Measurements from ENCODE around the gene DNAJA3.

Gene DNAJA3

GRCh38 chr16:4404967-4405696 lies 20.5 kb upstream of the DNAJA3 start:
- TF ChIP-seq POLR2A (IDR thresholded peaks at IDR 0.05; ENCODE audit: low read length), result no peak
- TF ChIP-seq GATA1 (IDR thresholded peaks at IDR 0.05; ENCODE audit: low read depth, low read length), result no peak

GRCh38 chr16:4407543-4408322 lies 17.9 kb upstream of the DNAJA3 start:
- no peak for TF ChIP-seq GATA1 (IDR thresholded peaks at IDR 0.05; ENCODE audit: low read depth, low read length)
- no peak for TF ChIP-seq POLR2A (IDR thresholded peaks at IDR 0.05; ENCODE audit: low read length)
- no peak for DNase-seq

More at GRCh38 chr16:4404967-4405696, 20.5 kb upstream of the DNAJA3 start:
- DNase-seq, result no peak

- no peak for DNase-seq
- TF ChIP-seq GATA1 (IDR thresholded peaks at IDR 0.05; ENCODE audit: low read depth, low read length) (no peak), POLR2A (IDR thresholded peaks at IDR 0.05; ENCODE audit: low read length) (no peak)
Observed at GRCh38 chr16:4408323-4408690, 17.4 kb upstream of the DNAJA3 start.

GRCh38 chr16:4409081-4409932 lies 16.4 kb upstream of the DNAJA3 start:
- TF ChIP-seq GATA1 (IDR thresholded peaks at IDR 0.05; ENCODE audit: low read depth, low read length), result no peak
- DNase-seq, result no peak

- no peak for DNase-seq
- no peak for TF ChIP-seq POLR2A (IDR thresholded peaks at IDR 0.05; ENCODE audit: low read length)
- no peak for TF ChIP-seq GATA1 (IDR thresholded peaks at IDR 0.05; ENCODE audit: low read depth, low read length)
Observed at GRCh38 chr16:4410335-4411075, 15.2 kb upstream of the DNAJA3 start.

- no peak for DNase-seq
- TF ChIP-seq GATA1 (IDR thresholded peaks at IDR 0.05; ENCODE audit: low read depth, low read length), result no peak
- no peak for TF ChIP-seq POLR2A (IDR thresholded peaks at IDR 0.05; ENCODE audit: low read length)
Observed at GRCh38 chr16:4411684-4412083, 14.0 kb upstream of the DNAJA3 start.

GRCh38 chr16:4412159-4412558 lies 13.5 kb upstream of the DNAJA3 start:
- no peak for TF ChIP-seq POLR2A (IDR thresholded peaks at IDR 0.05; ENCODE audit: low read length)
- TF ChIP-seq GATA1 (IDR thresholded peaks at IDR 0.05; ENCODE audit: low read depth, low read length), result no peak
- DNase-seq, result no peak

GRCh38 chr16:4412854-4413253 lies 12.8 kb upstream of the DNAJA3 start:
- DNase-seq, result no peak
- no peak for TF ChIP-seq GATA1 (IDR thresholded peaks at IDR 0.05; ENCODE audit: low read depth, low read length)
- TF ChIP-seq POLR2A (IDR thresholded peaks at IDR 0.05; ENCODE audit: low read length), result no peak

GRCh38 chr16:4414187-4414917 lies 11.3 kb upstream of the DNAJA3 start:
- no peak for DNase-seq
- TF ChIP-seq GATA1 (IDR thresholded peaks at IDR 0.05; ENCODE audit: low read depth, low read length) (no peak), POLR2A (IDR thresholded peaks at IDR 0.05; ENCODE audit: low read length) (no peak)

GRCh38 chr16:4415538-4416199 lies 10.0 kb upstream of the DNAJA3 start:
- peak; percentile 84 to 87 for DNase-seq
- TF ChIP-seq POLR2A (IDR thresholded peaks at IDR 0.05; ENCODE audit: low read length) (no peak), GATA1 (IDR thresholded peaks at IDR 0.05; ENCODE audit: low read depth, low read length) (no peak)

GRCh38 chr16:4416200-4417032 lies 9.3 kb upstream of the DNAJA3 start, which contains the start of gene CORO7:
Gene CORO7 (minus strand): TSS chr16:4416596. CDS start chr16:4416518, 78 bp downstream.
- TF ChIP-seq POLR2A (IDR thresholded peaks at IDR 0.05; ENCODE audit: low read length) (peak; percentile 52), GATA1 (IDR thresholded peaks at IDR 0.05; ENCODE audit: low read depth, low read length) (no peak)
- peak; percentile 95 to 97 for DNase-seq

All from erythroblast (primary cell).